SU-DHL-6 (cell line): ENCODE measurements around the gene NRARP.

Experiments used
- H2AFZ ChIP-seq: fragments of 200-600 bp; sonication (generic); 2 replicates; pipeline ENCODE4 v1.6.1; 2014; ENCODE audit warnings: low read depth, mild to moderate bottlenecking, moderate library complexity, mixed read lengths, antibody characterized with exemption, low read length; ENCODE audit not compliant: severe bottlenecking
- H3F3A ChIP-seq: fragments of 200-600 bp; shearing (Covaris generic); 2 replicates; pipeline ENCODE4 v1.6.0; 2016; ENCODE audit warnings: antibody characterized with exemption, mild to moderate bottlenecking; ENCODE audit not compliant: insufficient read depth
- H3K27ac ChIP-seq: fragments of 200-600 bp; sonication (generic); 2 replicates; pipeline ENCODE4 v1.5.1; 2016; ENCODE audit warnings: low read depth, mild to moderate bottlenecking, low read length, moderate library complexity, mixed read lengths
- H3K27me3 ChIP-seq: fragments of 200-600 bp; sonication (generic), shearing (Covaris generic); 2 replicates; pipeline ENCODE4 v1.6.0; 2014; ENCODE audit warnings: mild to moderate bottlenecking, low read length
- H3K36me3 ChIP-seq: fragments of 200-600 bp; sonication (generic); 2 replicates; pipeline ENCODE4 v1.6.1; 2014; ENCODE audit warnings: mild to moderate bottlenecking, low read length, mixed read lengths
- H3K4me2 ChIP-seq: fragments of 300-600, 200-600 bp; shearing (Covaris generic), sonication (generic); 2 replicates; pipeline ENCODE4 v1.6.0; 2014; ENCODE audit warnings: low read length, low read depth, mild to moderate bottlenecking; ENCODE audit not compliant: poor library complexity, severe bottlenecking
- H3K4me3 ChIP-seq: fragments of 200-600 bp; sonication (generic); 2 replicates; pipeline ENCODE4 v1.5.1; 2014; ENCODE audit warnings: antibody characterized with exemption, low read length, mild to moderate bottlenecking, mixed read lengths; ENCODE audit not compliant: insufficient read depth, poor library complexity, severe bottlenecking
- H3K79me2 ChIP-seq: fragments of 200-600 bp; sonication (generic); 2 replicates; pipeline ENCODE4 v1.6.1; 2014; ENCODE audit warnings: mild to moderate bottlenecking, low read length, moderate library complexity; ENCODE audit not compliant: insufficient read depth
- H3K9ac ChIP-seq: fragments of 200-600 bp; sonication (generic); 2 replicates; pipeline ENCODE4 v1.7.0; 2014; ENCODE audit warnings: mild to moderate bottlenecking, low read length
- H3K9me2 ChIP-seq: fragments of 200-600 bp; sonication (generic); replicated peaks from 2 replicates; pipeline ENCODE4 v1.6.1; 2014; ENCODE audit warnings: low read length; ENCODE audit not compliant: insufficient read depth
- H3K9me3 ChIP-seq: fragments of 200-600 bp; sonication (generic); 2 replicates; pipeline ENCODE4 v1.6.1; 2014; ENCODE audit warnings: low read length, mixed read lengths; ENCODE audit not compliant: insufficient read depth
- H4K20me1 ChIP-seq: fragments of 200-600 bp; sonication (generic); 2 replicates; pipeline ENCODE4 v1.6.1; 2014; ENCODE audit warnings: low read depth, mild to moderate bottlenecking, antibody characterized with exemption, low read length, moderate library complexity, mixed read lengths
- EZH2phosphoT487 ChIP-seq: fragments of 200-600 bp; sonication (generic), shearing (Covaris generic); conservative IDR thresholded peaks from 2 replicates; pipeline ENCODE4 v1.6.1; 2018; ENCODE audit warnings: mild to moderate bottlenecking, antibody characterized with exemption, low read length, moderate library complexity, mixed read lengths
- TF ChIP-seq, protein P1 (sequence below): fragments of 200-600 bp; sonication (generic); IDR thresholded peaks from one replicate; pipeline ENCODE4 v1.5.1; 2017; ENCODE audit warnings: antibody characterized with exemption, mild to moderate bottlenecking, low read length, moderate library complexity; ENCODE audit not compliant: insufficient read depth, poor library complexity, severe bottlenecking

Gene NRARP

DNA sequence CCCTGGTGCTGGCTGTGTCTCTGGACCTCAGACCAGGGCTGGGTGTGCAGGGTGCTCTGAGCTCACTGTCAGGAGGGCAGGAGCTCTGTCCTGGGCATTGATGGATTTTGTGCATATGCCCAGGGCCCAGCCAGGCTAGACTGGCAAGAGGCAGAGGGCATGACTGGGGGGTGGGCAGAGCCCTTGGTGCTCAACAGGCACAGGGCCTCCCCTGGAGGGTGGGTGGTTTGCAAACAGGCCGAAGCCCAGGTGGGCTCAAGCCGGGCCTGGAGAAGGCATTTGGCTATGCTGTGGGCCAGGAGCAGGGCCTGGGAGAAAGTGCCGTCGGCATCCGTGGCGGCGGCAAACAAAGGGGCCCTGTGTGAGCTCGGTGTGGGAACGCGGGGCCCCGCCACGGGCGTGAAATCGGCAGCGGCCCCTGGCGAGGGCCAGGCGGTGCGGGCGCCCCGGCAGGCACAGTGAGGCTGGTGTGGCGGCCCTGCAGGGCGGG lies 1.9 kb upstream of the NRARP start:
- Histone ChIP-seq H3K9me3 (no peaks in the 10 kb centered on the region), H3K27me3 (no peaks in the 10 kb centered on the region)
- TF ChIP-seq, protein P1, sequence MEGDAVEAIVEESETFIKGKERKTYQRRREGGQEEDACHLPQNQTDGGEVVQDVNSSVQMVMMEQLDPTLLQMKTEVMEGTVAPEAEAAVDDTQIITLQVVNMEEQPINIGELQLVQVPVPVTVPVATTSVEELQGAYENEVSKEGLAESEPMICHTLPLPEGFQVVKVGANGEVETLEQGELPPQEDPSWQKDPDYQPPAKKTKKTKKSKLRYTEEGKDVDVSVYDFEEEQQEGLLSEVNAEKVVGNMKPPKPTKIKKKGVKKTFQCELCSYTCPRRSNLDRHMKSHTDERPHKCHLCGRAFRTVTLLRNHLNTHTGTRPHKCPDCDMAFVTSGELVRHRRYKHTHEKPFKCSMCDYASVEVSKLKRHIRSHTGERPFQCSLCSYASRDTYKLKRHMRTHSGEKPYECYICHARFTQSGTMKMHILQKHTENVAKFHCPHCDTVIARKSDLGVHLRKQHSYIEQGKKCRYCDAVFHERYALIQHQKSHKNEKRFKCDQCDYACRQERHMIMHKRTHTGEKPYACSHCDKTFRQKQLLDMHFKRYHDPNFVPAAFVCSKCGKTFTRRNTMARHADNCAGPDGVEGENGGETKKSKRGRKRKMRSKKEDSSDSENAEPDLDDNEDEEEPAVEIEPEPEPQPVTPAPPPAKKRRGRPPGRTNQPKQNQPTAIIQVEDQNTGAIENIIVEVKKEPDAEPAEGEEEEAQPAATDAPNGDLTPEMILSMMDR: no peak
- no peak for TF ChIP-seq EZH2phosphoT487

DNA sequence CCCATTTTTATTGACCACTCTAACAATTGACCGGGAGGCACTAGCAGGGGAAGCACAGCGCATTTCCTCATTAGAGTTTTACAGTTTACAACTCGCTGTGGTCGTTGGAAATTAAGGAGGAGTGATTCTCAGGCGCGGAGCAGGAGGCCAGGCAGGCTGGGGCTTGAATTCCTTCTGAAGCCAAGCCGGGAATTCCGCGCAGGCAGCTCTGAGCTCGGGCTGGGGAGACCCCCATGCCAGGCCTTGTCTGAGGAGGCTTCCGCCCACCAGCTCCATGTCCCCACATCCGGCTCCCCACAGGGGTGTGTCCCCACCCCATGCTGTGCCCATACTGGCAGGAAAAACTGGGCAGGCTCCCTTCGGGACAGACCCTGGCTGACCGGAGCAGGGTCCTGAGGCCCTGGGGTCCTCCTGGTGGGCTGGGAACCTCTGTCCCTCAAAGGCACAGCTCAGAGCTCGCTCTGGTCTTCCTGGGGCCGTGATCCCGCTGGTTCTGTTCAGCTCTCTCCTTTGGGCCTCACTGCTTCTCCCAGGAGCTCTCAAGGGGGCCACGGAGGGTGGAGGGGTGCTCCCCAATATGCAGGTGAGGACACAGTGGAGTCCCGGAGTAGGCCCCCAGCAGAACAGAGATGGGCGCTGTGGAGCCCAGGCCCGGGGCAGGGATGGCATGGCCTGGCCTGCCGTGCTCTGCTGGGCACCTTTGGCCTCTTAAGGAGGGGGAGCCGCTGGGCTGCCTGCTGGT lies 1.3 kb upstream of the NRARP start:
- H3K9ac ChIP-seq: no peak overlapping the region

More for the DNA sequence above, 1.9 kb upstream of the NRARP start:
- no peaks in the 10 kb centered on the region for H3K9me2 ChIP-seq
- H4K20me1 ChIP-seq: no peaks in the 10 kb centered on the region
- H3K4me2 ChIP-seq: no peak overlapping the region
- H3K36me3 ChIP-seq: no peaks in the 10 kb centered on the region
- H3K9ac ChIP-seq: no peak overlapping the region
- H3K79me2 ChIP-seq: no peaks in the 10 kb centered on the region
- H2AFZ ChIP-seq: no peak overlapping the region
- H3K27ac ChIP-seq: no peak overlapping the region
- H3F3A ChIP-seq: no peaks in the 10 kb centered on the region
- no peak overlapping the region for H3K4me3 ChIP-seq

DNA sequence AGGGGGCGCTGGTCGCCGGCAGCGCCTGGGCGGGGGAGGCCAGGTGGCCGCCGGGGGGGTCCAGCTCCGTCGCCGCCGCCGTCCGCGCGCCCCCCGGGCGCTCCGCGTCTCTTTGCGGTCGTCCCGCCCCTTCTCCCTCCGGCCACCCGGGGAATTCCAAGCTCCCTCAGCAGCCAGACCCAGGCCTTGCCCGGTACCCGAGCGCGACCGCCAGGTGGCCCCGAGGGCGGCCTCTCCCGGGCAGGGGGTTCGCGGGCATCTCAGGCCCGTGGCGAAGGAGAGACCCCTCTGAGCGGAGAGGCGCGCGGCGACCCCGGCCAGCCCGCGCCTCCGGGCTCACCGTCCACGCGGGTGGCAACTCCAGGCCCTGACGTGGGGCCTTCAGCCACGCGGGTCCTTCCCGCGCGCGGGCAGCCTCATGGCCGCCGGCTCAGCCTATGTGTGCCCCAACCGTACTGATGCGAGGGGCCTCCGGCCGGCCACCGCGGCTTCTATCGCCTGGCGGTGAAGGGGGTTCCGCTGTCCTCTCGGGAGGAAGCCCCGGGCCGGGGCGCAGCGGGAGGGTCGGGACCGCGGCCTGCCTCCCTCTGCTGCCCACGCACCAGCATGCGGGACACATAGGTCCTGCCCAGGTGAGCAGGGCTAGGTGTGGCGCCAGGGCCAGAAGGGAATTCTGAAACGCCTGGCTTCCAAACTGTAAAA lies 529 bp upstream of the NRARP start:
- Histone ChIP-seq H3F3A (no peaks in the 10 kb centered on the region), H3K9me2 (no peaks in the 10 kb centered on the region), H3K27ac (no peak overlapping the region), H3K27me3 (no peaks in the 10 kb centered on the region), H4K20me1 (no peaks in the 10 kb centered on the region), H3K4me2 (peak overlapping the region; percentile 33), H2AFZ (no peak overlapping the region), H3K79me2 (no peaks in the 10 kb centered on the region), H3K9ac (no peak overlapping the region), H3K36me3 (no peaks in the 10 kb centered on the region), H3K9me3 (no peaks in the 10 kb centered on the region), H3K4me3 (peak overlapping the region; percentile 25)
- peak; percentile 91; the same call in 1 of the 2 replicates for TF ChIP-seq EZH2phosphoT487
- TF ChIP-seq, protein P1: peak; percentile 49

More for the DNA sequence above, 1.3 kb upstream of the NRARP start:
- no peaks in the 10 kb centered on the region for H3K9me3 ChIP-seq
- no peak overlapping the region for H3K27ac ChIP-seq
- no peaks in the 10 kb centered on the region for H3F3A ChIP-seq
- H3K4me2 ChIP-seq: no peak overlapping the region
- TF ChIP-seq EZH2phosphoT487: no peak
- no peak overlapping the region for H3K4me3 ChIP-seq
- no peaks in the 10 kb centered on the region for H3K79me2 ChIP-seq
- H3K9me2 ChIP-seq: no peaks in the 10 kb centered on the region
- H4K20me1 ChIP-seq: no peaks in the 10 kb centered on the region
- no peak overlapping the region for H2AFZ ChIP-seq
- H3K27me3 ChIP-seq: no peaks in the 10 kb centered on the region
- H3K36me3 ChIP-seq: no peaks in the 10 kb centered on the region
